NCI-H1694 (cell line): ENCODE data around the gene HSPG2.
"Not testable (repeated sequence)": the region's sequence is repeated elsewhere in the genome, so short reads cannot be mapped to it uniquely, and the experiment has no call there.

Experiments used
- DNase-seq: peaks from one replicate; lab custom pipeline; 2025; lab: John Stamatoyannopoulos, UW

HSPG2 gene

DNA sequence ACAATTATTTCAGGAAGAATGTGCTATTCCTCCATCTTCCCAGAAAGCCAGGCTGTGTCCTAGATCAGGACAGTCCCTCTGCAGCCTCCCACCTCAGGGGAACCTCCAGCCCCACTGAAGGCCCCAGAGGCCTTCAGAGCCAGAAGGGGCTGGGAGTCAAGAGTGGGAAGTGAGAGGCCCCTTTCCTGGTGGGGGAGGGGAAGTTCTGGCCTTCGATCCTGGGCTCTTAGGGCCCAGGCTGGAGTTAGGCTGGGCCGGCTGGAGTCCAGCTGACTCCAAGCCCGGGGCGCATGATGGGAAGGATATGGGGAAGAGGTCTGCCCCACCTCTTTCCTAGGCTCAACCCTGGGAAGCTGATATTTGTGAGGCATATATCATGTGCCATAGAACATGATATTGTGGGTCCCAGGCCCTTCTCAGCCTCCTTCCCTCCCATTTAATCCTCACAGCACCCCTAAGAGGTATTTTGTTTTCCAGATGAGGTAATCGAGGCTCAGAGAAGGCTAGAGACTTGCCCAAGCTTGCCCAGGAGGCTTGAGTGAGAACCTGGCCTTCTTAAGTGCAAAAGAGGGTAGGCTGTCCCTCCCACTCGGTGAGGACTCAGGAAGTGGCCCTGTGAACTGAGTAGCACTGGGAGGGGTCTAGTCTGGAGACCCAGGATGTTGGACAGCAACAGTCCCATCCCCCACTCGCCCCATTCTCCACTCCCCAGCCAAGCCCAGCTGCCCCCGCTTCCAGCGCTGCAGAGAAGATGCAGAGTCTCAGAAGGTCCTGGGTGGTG lies 18.6 kb upstream of the HSPG2 start:
- DNase-seq = no peak

DNA sequence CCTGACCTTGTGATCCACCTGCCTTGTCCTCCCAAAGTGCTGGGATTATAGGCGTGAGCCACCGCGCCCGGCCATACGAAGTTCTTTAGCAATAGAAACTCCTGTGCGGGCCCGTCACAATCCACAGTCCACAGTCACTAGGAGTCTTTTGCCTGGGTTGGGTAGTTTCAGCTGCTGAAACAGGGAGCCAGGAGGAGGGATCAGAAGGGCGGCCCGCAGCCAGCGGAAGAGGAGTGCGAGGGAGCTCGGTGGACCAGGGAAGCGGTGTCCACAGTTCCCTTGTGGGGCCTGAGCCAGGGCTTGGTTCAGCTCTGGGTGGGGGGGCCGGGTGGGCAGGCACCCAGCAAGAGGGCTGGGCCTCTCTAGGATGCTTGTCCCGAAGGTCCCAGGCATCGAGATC lies 17.9 kb upstream of the HSPG2 start:
- DNase-seq = no peak

DNA sequence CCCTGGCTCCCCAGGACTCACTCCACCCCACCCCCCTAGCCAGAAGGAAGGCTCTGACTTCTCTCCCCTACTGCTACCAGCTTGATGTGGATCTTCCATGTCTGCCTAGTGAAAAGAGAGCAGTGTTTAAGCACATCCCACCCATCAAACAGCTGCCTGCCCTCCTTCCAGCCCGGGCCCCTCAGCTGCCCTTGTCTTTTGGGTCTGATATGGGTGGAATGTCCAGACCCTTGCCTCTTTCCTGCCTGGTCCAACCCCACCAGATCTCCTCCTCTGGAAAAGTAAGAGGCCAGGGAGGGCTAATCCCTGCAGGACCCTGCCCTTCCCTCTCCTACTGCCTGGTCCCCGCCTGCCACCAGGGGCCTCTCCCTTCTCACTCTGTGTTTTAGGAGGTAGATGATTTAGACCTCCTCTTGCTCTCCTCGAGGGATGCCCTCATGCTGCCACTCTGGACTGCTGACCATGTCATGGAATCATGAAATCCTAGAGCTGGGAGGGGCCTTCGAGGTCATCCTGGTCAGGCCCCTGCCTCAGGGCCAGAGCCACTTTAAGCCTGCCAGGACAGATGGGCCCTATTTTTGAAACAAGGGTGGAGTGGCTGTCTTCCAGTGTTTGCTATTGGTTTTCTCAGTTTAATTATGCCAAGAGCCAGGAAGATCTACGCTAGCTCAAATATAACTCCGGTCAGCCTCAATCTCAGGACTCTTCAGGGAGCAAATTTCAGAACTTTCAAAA lies 15.8 kb upstream of the HSPG2 start:
- DNase-seq = no peak

DNA sequence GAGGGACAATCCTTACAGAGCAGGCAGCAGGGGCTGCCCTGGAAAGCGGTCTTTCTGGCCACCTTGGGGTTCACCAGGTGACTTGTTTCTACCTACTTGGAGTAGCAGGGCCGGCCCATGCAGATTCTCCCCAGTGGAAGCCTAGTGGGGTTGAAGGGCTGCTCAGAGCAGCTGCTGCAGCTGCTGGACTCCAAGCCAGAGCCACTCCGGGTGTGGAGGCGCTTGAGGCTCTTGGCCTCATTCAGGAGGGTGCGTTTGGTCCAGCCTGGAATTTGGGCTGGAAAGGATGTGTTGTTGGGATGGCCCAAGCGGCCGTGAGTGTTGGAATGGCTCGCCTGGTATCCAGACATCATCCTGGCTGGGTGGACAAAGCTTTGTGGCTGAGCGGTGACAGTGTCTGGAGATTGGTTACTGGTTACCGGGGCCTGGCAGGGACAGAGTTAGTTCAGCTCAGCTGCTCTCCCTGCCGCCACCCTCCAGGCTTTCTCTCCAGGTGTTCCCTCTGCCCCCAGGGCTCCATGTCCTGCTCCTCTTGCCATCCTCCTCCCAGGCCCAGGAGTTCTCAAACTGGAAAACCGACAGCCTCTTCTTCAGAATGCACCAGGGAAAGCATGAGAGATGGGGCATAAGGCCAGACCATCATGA lies 14.2 kb upstream of the HSPG2 start:
- DNase-seq = no peak

DNA sequence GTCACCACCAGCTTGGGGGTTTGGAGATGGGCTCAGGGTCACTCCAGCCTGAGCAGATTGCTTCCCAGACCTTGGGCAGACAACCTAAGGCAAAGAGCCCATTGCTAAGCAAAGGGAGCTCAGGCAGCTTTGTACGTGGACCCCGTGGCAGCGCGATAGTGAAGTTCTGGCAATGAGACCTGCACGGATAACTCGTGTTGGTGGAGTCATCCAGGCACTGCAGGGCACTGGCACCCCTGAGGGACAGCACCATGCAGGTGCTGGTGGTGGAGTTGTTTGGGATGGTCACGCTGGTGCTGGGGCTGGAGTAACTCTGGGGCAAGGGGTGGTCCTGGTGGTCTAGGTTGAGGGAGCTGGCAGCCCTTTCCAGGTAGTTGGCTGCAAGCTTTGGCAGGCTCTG lies 13.6 kb upstream of the HSPG2 start:
- no peak for DNase-seq

DNA sequence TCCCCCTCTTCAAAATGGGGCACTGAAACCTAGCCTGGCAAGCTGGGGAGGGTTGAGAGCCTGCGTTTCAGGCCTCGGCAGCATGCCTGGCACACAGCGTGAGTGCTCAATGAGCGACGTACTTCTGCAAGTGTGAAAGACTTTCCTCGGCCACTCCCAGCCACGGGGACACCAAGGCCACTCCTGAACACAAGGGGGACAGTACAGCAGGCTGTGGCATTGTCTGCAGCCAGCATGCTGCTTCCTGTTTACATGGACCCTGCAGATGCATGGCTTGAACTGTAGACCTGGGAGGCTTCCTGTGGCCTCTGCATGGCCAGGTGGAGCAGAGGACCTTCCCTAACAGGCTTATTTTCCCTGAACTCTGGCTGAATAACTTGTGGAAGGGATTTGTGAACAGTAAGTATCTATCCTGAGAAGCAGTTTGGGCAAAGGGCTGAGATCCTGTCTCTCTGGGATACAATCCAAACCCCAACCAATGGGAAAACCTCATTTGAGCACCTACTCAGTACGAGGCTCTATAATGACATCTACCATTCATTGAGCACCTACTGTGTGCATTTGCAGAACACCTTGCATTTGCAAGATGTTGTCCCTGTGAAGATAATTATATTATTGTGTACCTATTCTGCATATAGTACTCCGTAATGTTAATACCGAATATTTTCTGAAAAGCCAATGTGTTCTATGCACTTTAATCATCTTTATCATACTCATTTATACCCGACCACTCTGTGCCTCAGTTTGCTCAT lies 9.9 kb upstream of the HSPG2 start:
- no peak for DNase-seq

DNA sequence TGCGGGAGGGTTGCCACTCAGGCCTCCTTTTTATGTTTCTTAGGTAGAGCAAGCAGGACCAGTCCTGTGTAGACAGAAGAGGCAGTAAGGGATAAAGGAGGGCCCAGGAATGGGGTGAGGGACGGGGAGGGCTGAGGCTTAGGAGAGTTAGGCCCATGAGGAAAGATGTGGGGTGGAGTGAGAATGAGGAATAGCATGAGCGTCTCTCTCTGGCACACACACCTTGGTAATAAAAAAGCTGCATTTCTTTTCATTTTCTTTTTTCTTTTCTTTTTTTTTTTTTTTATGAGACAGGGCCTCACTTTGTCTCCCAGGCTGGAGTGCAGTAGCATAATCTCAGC lies 7.6 kb upstream of the HSPG2 start:
- DNase-seq = no peak

DNA sequence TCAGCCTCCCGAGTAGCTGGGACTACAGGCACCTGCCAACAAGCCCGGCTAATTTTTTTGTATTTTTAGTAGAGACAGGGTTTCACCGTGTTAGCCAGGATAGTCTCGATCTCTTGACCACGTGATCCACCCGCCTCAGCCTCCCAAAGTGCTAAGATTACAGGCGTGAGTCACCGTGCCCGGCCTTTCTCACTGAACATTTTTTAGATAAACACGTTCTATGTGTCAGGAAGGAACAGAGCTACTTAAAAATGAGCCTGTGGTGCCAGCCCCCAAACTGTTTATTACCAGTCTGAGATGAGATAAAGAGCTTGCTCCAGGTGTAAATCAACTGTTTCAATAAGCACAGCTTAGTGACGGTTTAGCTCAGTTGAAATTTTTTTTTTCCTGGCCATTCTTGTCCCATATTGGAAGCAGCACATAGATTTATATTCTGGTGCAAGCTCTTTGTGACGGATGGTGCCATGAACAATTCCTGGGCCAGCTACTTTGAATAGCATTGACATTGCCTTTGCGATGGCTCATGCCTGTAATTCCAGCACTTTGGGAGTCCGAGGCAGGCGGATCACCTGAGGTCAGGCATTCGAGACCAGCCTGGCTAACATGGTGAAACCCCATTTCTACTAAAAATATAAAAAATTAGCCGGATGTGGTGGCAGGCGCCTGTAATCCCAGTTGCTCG lies 6.0 kb upstream of the HSPG2 start:
- not testable (repeated sequence) for DNase-seq

DNA sequence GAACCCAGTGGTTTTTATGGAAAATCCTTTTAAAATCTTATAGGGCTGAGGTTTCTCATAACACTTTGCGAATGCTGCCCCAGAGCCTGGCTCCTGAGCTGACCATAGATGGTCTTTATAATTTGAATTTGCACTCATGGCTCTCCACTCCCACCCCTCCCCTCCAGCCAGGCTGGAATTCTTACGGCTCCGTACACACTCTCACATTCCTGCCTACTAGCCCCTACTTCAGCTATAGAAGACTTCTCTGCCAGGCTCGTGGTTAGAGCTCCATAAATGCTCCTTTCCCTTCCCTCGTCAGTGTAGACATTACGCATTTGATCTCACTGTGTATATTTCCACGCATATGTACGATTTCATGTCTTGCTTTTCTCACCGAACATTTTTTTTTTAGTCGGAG lies 5.4 kb upstream of the HSPG2 start:
- DNase-seq = no peak

DNA sequence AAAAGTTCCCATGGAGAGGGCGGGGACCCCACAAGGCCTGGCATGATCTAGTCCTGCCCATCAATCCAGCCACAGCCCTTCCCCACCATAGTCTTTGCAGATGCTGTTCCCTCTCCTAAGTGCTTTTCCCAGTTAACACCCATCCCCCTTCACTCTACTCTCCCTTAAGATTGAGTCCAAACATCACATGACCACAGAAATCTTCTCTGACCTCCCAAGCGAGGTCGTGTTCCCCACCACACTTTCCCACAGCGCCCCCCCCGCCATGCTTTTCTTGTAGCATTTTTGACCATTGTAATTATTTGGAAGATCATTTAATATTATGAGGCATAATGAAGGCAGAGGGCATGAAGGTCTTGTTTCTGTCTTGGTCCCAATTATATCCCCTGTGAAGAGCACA lies 4.3 kb upstream of the HSPG2 start:
- no peak for DNase-seq

DNA sequence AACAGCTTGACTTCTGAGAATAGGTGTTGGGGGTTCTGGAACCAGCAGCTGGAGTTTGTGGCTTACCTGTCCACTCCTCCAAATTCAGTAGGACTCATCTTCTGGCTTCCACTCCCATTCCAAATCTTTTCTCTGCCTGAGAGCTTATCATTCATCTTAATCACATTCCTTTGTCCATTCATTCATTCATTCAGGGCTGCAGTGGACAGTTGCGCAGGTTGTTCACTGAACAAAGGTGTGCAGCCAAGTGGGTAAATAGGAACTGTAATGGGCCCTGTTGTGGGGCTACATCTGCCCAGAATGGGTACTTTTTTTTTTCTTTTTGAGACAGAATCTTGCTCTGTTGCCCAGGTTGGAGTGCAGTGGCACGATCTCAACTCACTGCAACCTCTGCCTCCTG lies 3.4 kb upstream of the HSPG2 start:
- DNase-seq = no peak

DNA sequence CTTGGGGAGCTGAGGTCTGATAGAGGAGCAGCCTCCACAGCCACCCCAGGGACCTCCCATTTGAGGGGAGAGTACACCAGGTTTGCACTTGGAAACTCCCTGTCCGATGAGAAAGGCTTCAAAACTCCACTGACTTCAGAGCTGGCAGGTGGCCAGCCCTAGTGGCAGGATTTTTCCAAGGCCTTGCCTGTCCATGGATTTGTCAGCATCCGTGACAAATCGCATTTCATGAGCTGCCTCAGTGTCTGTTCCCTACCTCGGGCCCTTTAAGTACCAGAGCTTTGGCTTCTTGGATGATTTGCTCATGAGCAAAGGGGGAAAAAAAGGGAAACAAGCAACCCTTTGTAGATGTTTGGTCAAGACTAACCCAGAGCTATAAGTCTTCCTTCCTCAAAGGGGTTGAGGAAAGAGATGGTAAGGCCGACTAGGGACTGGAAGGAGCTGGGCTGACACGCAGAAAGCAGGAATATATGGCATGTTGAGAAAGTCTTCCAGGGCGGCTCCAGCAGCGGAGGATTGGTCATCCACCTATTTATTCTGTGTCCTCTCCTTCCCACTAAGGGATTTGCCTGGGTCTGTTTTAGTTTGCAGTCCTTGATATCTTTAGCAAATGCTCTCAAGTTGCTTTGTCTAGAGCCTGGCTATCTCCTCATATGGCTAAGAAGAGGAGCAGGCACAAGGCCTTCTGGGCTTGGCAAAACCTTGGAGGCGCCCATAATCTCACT lies 2.7 kb upstream of the HSPG2 start:
- DNase-seq = peak; percentile 5

DNA sequence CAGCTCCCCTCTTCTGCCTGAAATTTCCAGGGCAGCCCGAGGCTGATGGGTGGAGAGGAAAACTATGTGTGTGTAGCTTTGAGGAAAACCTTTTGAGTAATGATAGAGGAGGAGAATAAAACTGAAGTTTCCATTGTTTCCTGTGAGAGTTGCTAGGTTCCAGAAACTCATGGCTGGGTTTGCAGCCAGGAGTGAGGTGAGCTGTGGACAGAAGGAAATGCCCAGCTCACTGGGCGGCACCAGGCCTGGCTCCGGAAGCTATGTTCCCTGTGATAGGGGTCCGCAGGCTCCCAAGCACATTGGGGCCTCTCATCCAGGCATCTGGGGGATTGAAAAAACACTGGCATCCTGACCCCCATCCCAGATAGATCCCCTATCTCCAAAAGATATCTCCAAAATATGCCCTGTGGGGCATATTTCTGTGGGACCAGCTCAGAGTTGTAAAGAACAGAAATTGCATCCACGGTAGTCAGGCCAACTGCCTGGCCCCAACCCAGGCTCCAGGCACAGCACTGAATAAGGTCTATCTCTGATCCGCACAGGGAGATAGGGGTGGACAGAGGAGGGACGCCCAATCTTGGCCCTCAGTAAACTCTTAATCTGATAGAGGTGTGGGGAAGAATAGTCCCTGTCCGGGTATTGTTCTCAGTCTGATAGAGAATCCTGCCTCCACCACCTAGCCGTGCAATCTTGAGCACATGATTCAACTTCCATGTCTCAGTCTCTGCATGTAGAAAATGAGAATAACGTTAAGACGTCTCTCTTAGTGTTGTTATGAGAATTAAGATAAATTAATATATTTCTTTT lies 1.8 kb upstream of the HSPG2 start:
- no peak for DNase-seq

DNA sequence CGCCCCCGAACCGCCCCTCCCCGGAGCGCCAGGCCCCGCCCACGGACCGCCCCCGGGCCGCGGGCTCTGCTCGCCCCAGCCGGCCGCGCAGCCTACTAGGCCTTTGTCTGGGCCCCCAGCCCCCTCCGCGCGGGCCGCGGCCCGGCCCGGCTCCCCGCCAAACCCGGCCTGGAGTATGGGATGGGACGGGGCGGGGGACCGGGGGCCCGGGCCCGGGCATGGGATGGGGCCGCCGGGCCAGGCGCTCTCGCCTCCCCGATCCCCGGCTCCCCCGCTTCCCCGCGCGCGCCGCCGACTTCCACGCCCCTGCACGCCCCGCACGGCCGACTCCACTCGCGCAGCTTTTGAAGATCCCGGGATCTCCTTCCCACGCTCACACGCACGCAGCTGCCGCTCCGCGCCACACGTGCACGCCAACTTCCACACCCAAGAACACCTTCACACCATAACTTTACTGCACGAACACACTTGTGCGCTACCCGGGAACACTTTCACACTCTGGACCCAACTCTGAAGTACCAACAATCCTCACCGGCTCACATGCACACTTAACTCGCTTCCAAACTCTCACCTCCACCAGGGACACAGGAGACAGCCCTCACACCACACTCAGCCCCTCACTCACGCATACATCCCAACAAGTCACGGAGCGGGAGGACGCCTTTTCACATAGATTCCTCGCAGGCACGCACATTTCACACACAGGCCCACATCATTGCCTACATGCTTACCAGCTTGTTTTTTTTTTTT lies 437 bp upstream of the HSPG2 start:
- peak; percentile 31 for DNase-seq

DNA sequence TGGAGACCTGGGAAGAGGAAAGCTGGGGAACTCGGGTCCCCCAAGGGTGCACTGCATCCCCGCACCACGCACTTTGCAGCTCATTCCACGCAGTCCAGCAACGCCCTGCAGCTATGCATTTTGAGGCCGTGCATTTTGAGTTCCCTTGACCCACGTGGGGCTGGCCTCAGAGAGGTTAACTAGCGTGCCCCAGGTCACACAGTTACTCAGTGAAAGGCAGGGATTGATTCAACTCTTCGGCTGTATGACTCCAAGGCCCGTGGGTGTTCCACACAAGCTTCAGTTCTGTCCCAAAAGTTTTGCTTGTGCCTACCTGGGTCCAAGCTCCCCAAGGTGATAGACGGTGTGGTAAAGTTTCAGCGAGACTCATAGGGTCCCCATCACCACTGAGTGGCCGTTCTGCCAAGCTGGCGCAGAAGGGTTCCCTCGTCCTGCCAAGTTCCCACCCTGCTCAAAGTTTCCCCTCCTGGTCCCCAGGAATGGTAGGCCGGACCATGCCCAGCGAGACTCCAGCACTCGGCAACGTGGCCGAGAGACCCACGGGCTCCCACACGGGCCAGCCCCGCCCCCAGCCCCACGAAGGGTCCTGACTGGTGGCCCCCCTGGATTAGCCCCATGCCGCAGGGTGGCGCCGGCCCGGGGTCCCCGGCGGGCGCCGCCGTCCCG lies 611 bp downstream of the HSPG2 start:
- no peak for DNase-seq

DNA sequence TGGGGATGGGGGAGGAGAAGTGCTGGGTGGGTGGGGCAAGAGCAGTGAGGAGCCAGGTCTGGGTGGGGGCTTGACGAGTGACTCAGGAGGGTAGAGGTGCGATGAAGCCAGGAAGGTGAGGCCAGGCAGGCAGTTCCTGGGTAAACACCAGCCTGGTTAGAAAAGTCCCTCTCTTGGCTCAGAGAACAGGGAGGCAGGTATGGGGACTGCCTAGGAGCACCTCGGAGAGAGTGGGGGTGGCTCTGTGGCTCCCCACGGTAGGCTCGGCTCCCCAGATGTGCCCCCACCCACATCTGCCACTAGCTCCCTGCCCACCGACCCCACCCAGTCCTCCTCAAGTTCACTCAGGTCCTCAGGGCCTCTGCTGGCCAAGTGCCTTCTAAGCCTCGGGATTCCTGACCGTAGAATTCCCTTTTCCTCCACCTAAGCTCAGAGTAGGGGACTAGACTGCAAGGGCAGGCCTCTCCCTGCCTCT lies 1.2 kb downstream of the HSPG2 start:
- no peak for DNase-seq

DNA sequence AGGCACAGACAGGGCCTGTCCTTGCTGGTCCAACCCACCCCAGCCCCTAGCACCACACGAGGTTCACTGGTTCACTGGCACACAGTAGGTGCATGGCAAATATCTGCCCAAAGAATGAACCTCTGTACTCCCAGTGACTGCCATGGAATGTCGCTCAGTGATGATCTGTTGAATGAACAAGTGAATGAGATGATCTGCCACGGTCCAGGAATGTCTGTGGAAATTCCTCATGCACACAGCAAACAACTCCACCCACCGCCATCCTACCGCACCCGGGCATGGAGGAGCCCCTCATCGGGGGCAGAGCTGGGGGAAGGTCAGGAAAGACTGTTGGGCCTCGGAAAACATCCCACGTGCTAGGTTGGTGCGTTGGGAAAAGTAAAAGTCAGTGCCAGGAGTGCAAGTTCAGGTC lies 1.7 kb downstream of the HSPG2 start:
- DNase-seq = no peak

DNA sequence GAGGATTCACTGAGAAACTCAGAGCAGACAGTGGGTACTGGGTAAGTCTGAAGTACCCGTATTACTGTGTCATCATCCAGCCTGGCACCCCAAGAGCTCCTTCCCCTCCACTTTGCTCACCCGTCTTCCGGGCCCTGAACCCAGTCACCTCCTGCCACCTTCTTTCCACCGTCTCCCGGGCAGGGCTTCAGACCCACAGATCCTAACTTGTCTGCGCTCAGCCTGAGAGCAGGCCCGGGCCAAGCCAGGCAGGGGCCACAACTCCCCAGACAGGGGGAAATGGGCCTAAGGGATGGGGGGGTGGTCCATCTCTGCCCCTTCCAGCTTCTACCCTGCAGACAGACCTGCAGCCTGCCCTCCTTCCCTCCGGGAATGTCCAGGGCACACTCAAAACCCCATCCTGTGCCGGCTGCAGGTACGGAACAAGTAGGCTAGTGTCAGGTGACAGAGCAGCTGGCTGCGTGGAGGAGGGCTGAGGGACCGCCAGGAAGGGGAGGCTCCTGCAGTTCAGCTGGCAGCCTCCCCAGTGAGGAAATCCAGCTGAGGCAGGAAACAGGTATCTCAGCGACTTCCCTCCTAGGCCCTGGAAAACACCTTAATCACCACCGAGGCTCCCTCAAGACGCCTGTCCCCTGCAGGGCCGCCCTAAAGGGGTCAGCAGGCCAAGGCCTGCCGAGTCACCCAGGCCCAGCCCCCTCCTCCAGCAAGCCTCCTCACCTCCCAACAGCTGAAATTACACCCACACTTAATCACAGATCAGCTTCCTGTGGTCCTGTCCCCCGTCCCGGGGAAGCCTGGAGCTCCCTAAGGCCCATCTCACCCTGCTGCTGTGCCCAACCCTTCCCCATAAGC lies 3.5 kb downstream of the HSPG2 start:
- no peak for DNase-seq
